GM23338 (cell line): Measurements from ENCODE around the gene CIAO3. TPM values are rescaled to one million over a fixed set of nuclear protein-coding genes. Genes with fewer than 3 reads are reported as not detected.
A peak's percentile ranks its signal among the peaks of the same experiment; 100 is the strongest.

ENCODE experiments used
- ATAC-seq: fragments of 200-7000 bp; cut with Tn5 transposase; 3 replicates; pipeline ENCODE4 v1.9.1; 2020
- DNase-seq: peaks from one replicate; pipeline ENCODE4 v3.0.0-alpha.2; 2015; ENCODE audit warnings: low spot score
- H2AFZ ChIP-seq: fragments of 200-600 bp; sonication (generic); 2 replicates; pipeline ENCODE4 v1.8.0; 2016; ENCODE audit warnings: antibody characterized with exemption, mild to moderate bottlenecking, moderate library complexity
- H3F3A ChIP-seq: fragments of 200-600 bp; sonication (generic); replicated peaks from 2 replicates; pipeline ENCODE4 v1.8.0; 2017; ENCODE audit warnings: antibody characterized with exemption, mixed run types, low read depth
- H3K27ac ChIP-seq: fragments of 200-600 bp; sonication (generic); 2 replicates; pipeline ENCODE4 v1.6.1; 2016; ENCODE audit warnings: low read depth
- H3K27me3 ChIP-seq: fragments of 200-600 bp; sonication (generic); 2 replicates; pipeline ENCODE4 v1.8.0; 2016; ENCODE audit warnings: mild to moderate bottlenecking, mixed run types, moderate library complexity; ENCODE audit not compliant: insufficient read depth
- H3K36me3 ChIP-seq: fragments of 200-600 bp; sonication (generic); 2 replicates; pipeline ENCODE4 v1.8.0; 2016; ENCODE audit warnings: mild to moderate bottlenecking; ENCODE audit not compliant: insufficient read depth
- H3K4me1 ChIP-seq: fragments of 200-600 bp; sonication (generic); 2 replicates; pipeline ENCODE4 v1.8.0; 2016; ENCODE audit warnings: mild to moderate bottlenecking, moderate library complexity; ENCODE audit not compliant: insufficient read depth
- H3K4me2 ChIP-seq: fragments of 200-600 bp; sonication (generic); 2 replicates; pipeline ENCODE4 v1.7.1; 2017; ENCODE audit warnings: mixed run types
- H3K4me3 ChIP-seq: fragments of 200-600 bp; sonication (generic); 2 replicates; pipeline ENCODE4 v1.6.1; 2016; ENCODE audit warnings: mixed run types
- H3K79me2 ChIP-seq: fragments of 200-600 bp; sonication (generic); replicated peaks from 2 replicates; pipeline ENCODE4 v1.8.0; 2017; ENCODE audit warnings: mild to moderate bottlenecking; ENCODE audit not compliant: insufficient read depth
- H3K9me2 ChIP-seq: fragments of 200-600 bp; sonication (generic); 2 replicates; pipeline ENCODE4 v1.8.0; 2017; ENCODE audit not compliant: insufficient read depth
- H4K20me1 ChIP-seq: fragments of 200-600 bp; sonication (generic); replicated peaks from 2 replicates; pipeline ENCODE4 v1.8.0; 2017; ENCODE audit warnings: mild to moderate bottlenecking; ENCODE audit not compliant: insufficient read depth
- H3K27ac Mint-ChIP-seq: 2 replicates; pipeline ENCODE4 v1.8.0; 2020; ENCODE audit warnings: inconsistent platforms, mild to moderate bottlenecking, moderate library complexity, mixed read lengths
- H3K27me3 Mint-ChIP-seq: 3 replicates; pipeline ENCODE4 v1.8.0; 2022; ENCODE audit warnings: low read depth, mild to moderate bottlenecking, moderate library complexity, mixed read lengths, inconsistent platforms; ENCODE audit not compliant: insufficient read depth, poor library complexity
- H3K36me3 Mint-ChIP-seq: 3 replicates; pipeline ENCODE4 v1.8.0; 2021; ENCODE audit warnings: low read depth, mild to moderate bottlenecking, inconsistent platforms, moderate library complexity, mixed read lengths
- H3K4me1 Mint-ChIP-seq: 3 replicates; pipeline ENCODE4 v1.8.0; 2020; ENCODE audit warnings: mild to moderate bottlenecking, inconsistent platforms, mixed read lengths
- H3K4me3 Mint-ChIP-seq: 3 replicates; pipeline ENCODE4 v1.8.0; 2021; ENCODE audit warnings: moderate library complexity, mild to moderate bottlenecking, inconsistent platforms, mixed read lengths
- H3K9me3 Mint-ChIP-seq: 3 replicates; pipeline ENCODE4 v1.8.0; 2020; ENCODE audit warnings: moderate library complexity, mild to moderate bottlenecking, inconsistent platforms, mixed read lengths
- CREB1 ChIP-seq: fragments of 250-450 bp; sonication (Bioruptor Pico); IDR thresholded peaks from 2 replicates; pipeline ENCODE4 v1.5.0; 2020; ENCODE audit warnings: low read depth, mild to moderate bottlenecking, moderate library complexity
- EZH2 ChIP-seq: fragments of 200-600 bp; sonication (generic); IDR thresholded peaks from one replicate; pipeline ENCODE4 v1.8.0; 2017; ENCODE audit warnings: antibody characterized with exemption, mild to moderate bottlenecking, low read depth; ENCODE audit not compliant: unreplicated experiment
- EZH2phosphoT487 ChIP-seq: fragments of 200-600 bp; sonication (generic); IDR thresholded peaks from one replicate; pipeline ENCODE4 v1.8.1; 2018; ENCODE audit warnings: antibody characterized with exemption; ENCODE audit not compliant: unreplicated experiment
- JUNB ChIP-seq: IDR thresholded peaks from one replicate; pipeline ENCODE4 v1.6.1; 2016; ENCODE audit warnings: antibody characterized with exemption; ENCODE audit not compliant: unreplicated experiment
- NANOG ChIP-seq: IDR thresholded peaks from 2 replicates; pipeline ENCODE4 v1.6.1; 2016; ENCODE audit warnings: antibody characterized with exemption, borderline replicate concordance
- POLR2AphosphoS5 ChIP-seq: IDR thresholded peaks from 2 replicates; pipeline ENCODE4 v1.6.1; 2016; ENCODE audit warnings: antibody characterized with exemption, low read depth
- STAT1 ChIP-seq: IDR thresholded peaks from one replicate; pipeline ENCODE4 v1.6.1; 2016; ENCODE audit warnings: antibody characterized with exemption; ENCODE audit not compliant: unreplicated experiment
- ZNF114 ChIP-seq: fragments of 250-450 bp; sonication (Bioruptor Pico); IDR thresholded peaks from 2 replicates; pipeline ENCODE4 v1.5.0; 2020; ENCODE audit warnings: mild to moderate bottlenecking, moderate library complexity
- ZNF331 ChIP-seq: fragments of 250-450 bp; sonication (Bioruptor Pico); IDR thresholded peaks from 2 replicates; pipeline ENCODE4 v1.5.0; 2020; ENCODE audit warnings: low read depth, mild to moderate bottlenecking, moderate library complexity
- polyA plus RNA-seq: library from polyadenylated mRNA; unstranded; fragments of >200 nt; fragmentation: Nextera tagmentation; extraction: Ambion mirVana; gene quantifications from 2 replicates; pipeline ENCODE4 v1.2.1, GENCODE V29; 2016
- total RNA-seq: library from RNA; depleted of rRNA; stranded (reverse); fragments of >200 nt; shearing (Covaris generic); gene quantifications from 2 replicates; pipeline ENCODE4 v1.2.3, GENCODE V29; 2014
- TF ChIP-seq, protein P1 (sequence below): IDR thresholded peaks from one replicate; pipeline ENCODE4 v1.6.1; 2018; ENCODE audit warnings: antibody characterized with exemption; ENCODE audit not compliant: unreplicated experiment
- TF ChIP-seq, protein P2 (sequence below): IDR thresholded peaks from 2 replicates; pipeline ENCODE4 v1.6.1; 2016; ENCODE audit warnings: antibody characterized with exemption
- TF ChIP-seq, protein P3 (sequence below), 2 experiments: fragments of 200-600 bp in 1 of 2; sonication (generic) in 1 of 2; conservative IDR thresholded peaks; 2 replicates each; pipeline versions ENCODE4 v1.5.1 to v1.6.1; 2016 to 2017; ENCODE audit warnings: antibody characterized with exemption in 2 of 2, low read depth in 2 of 2, mild to moderate bottlenecking in 2 of 2, moderate library complexity in 1 of 2
- TF ChIP-seq, protein P4 (sequence below): fragments of 250-450 bp; sonication (Bioruptor Pico); IDR thresholded peaks from 2 replicates; pipeline ENCODE4 v1.5.0; 2020; ENCODE audit warnings: mild to moderate bottlenecking, moderate library complexity

CIAO3 gene
- total and polyA plus RNA-seq, 2 experiments from 2014 or later: 13.0 to 42.3 TPM

DNA sequence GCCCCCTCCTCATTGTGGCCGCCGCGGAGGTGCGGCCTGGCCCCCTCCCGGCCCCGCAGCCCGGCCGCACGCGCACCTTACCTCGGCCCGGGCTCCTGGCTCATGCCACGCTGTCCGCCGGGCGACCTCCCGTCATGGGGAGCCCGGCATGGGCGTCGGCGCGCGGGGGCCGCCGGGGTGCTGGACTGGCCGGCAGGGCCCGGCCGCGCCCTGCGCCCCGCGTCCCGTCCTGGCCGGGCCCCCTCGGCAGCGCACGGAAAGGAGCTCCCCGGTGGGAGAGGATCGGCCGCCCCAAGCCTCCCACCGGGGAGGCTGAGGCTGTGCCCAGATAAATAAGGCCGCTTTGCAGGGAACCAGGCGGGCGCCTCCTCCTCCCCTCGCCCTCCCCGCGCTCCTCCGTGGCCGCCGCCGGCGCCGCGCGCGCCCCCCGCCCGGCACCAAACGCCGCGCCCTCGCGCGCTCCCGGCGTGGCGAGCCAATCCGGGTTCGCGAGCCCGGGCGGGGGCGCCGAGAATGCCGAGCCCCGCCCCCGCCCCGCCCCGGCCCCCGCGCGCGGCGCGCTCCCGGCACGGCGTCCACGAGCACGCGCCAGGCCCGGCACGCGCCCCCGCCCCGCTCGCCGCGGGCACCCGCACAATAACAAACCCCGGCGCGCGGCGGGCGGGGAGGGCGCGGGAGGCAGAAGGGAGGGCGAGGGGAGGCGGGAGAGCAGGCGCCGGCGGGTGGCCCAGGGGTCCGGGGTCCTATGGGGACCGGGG is 35.2 kb downstream of the CIAO3 start, which contains the start of gene FBXL16:
TSS of gene FBXL16 (minus strand) at position 371 of the 758 bp plus-strand sequence. CDS start 8,396 bp downstream, outside the sequence.
- Mint-ChIP-seq H3K36me3 (no peaks in the 10 kb centered on the region), H3K4me3 (peak within 1 kb of the TSS; percentile 74), H3K27me3 (peaks cover 74% of the 10 kb centered on the region), H3K27ac (no peak within 1 kb of the TSS), H3K4me1 (no peaks in the 10 kb centered on the region; the same call in 2 of the 3 replicates), H3K9me3 (no peaks in the 10 kb centered on the region; the same call in 2 of the 3 replicates)
- Histone ChIP-seq H2AFZ (peak within 1 kb of the TSS; percentile 88; the same call in 1 of the 2 replicates), H4K20me1 (no peaks in the 10 kb centered on the region; the same call in 1 of the 2 replicates), H3K4me2 (peak within 1 kb of the TSS; percentile 94), H3K9me2 (no peaks in the 10 kb centered on the region), H3K4me3 (peak within 1 kb of the TSS; percentile 67), H3K36me3 (no peaks in the 10 kb centered on the region), H3K27ac (no peak within 1 kb of the TSS), H3K4me1 (no peaks in the 10 kb centered on the region), H3K79me2 (no peaks in the 10 kb centered on the region), H3K27me3 (peaks cover 84% of the 10 kb centered on the region), H3F3A (0 out of 2 replicates have a peak, but pooled peaks cover 6% of the 10 kb centered on the region)
- DNase-seq (peak; percentile 70), ATAC-seq (peak; percentile 15)
- TF ChIP-seq NANOG: no peak
- TF ChIP-seq EZH2phosphoT487: no peak
- TF ChIP-seq, protein P1, sequence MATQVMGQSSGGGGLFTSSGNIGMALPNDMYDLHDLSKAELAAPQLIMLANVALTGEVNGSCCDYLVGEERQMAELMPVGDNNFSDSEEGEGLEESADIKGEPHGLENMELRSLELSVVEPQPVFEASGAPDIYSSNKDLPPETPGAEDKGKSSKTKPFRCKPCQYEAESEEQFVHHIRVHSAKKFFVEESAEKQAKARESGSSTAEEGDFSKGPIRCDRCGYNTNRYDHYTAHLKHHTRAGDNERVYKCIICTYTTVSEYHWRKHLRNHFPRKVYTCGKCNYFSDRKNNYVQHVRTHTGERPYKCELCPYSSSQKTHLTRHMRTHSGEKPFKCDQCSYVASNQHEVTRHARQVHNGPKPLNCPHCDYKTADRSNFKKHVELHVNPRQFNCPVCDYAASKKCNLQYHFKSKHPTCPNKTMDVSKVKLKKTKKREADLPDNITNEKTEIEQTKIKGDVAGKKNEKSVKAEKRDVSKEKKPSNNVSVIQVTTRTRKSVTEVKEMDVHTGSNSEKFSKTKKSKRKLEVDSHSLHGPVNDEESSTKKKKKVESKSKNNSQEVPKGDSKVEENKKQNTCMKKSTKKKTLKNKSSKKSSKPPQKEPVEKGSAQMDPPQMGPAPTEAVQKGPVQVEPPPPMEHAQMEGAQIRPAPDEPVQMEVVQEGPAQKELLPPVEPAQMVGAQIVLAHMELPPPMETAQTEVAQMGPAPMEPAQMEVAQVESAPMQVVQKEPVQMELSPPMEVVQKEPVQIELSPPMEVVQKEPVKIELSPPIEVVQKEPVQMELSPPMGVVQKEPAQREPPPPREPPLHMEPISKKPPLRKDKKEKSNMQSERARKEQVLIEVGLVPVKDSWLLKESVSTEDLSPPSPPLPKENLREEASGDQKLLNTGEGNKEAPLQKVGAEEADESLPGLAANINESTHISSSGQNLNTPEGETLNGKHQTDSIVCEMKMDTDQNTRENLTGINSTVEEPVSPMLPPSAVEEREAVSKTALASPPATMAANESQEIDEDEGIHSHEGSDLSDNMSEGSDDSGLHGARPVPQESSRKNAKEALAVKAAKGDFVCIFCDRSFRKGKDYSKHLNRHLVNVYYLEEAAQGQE: no peak
- TF ChIP-seq, protein P2, sequence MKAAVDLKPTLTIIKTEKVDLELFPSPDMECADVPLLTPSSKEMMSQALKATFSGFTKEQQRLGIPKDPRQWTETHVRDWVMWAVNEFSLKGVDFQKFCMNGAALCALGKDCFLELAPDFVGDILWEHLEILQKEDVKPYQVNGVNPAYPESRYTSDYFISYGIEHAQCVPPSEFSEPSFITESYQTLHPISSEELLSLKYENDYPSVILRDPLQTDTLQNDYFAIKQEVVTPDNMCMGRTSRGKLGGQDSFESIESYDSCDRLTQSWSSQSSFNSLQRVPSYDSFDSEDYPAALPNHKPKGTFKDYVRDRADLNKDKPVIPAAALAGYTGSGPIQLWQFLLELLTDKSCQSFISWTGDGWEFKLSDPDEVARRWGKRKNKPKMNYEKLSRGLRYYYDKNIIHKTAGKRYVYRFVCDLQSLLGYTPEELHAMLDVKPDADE: no peak
- TF ChIP-seq STAT1: no peak
- TF ChIP-seq JUNB: no peak
- no peak for TF ChIP-seq CREB1 (CRISPR knock-in tag)
- no peak for TF ChIP-seq EZH2
- no peak for TF ChIP-seq ZNF114
- TF ChIP-seq, protein P3, sequence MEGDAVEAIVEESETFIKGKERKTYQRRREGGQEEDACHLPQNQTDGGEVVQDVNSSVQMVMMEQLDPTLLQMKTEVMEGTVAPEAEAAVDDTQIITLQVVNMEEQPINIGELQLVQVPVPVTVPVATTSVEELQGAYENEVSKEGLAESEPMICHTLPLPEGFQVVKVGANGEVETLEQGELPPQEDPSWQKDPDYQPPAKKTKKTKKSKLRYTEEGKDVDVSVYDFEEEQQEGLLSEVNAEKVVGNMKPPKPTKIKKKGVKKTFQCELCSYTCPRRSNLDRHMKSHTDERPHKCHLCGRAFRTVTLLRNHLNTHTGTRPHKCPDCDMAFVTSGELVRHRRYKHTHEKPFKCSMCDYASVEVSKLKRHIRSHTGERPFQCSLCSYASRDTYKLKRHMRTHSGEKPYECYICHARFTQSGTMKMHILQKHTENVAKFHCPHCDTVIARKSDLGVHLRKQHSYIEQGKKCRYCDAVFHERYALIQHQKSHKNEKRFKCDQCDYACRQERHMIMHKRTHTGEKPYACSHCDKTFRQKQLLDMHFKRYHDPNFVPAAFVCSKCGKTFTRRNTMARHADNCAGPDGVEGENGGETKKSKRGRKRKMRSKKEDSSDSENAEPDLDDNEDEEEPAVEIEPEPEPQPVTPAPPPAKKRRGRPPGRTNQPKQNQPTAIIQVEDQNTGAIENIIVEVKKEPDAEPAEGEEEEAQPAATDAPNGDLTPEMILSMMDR (conservative IDR thresholded peaks at IDR 0.05; ENCODE audit: low read depth in 2 of 2): no peak
- TF ChIP-seq POLR2AphosphoS5: no peak
- TF ChIP-seq, protein P4, sequence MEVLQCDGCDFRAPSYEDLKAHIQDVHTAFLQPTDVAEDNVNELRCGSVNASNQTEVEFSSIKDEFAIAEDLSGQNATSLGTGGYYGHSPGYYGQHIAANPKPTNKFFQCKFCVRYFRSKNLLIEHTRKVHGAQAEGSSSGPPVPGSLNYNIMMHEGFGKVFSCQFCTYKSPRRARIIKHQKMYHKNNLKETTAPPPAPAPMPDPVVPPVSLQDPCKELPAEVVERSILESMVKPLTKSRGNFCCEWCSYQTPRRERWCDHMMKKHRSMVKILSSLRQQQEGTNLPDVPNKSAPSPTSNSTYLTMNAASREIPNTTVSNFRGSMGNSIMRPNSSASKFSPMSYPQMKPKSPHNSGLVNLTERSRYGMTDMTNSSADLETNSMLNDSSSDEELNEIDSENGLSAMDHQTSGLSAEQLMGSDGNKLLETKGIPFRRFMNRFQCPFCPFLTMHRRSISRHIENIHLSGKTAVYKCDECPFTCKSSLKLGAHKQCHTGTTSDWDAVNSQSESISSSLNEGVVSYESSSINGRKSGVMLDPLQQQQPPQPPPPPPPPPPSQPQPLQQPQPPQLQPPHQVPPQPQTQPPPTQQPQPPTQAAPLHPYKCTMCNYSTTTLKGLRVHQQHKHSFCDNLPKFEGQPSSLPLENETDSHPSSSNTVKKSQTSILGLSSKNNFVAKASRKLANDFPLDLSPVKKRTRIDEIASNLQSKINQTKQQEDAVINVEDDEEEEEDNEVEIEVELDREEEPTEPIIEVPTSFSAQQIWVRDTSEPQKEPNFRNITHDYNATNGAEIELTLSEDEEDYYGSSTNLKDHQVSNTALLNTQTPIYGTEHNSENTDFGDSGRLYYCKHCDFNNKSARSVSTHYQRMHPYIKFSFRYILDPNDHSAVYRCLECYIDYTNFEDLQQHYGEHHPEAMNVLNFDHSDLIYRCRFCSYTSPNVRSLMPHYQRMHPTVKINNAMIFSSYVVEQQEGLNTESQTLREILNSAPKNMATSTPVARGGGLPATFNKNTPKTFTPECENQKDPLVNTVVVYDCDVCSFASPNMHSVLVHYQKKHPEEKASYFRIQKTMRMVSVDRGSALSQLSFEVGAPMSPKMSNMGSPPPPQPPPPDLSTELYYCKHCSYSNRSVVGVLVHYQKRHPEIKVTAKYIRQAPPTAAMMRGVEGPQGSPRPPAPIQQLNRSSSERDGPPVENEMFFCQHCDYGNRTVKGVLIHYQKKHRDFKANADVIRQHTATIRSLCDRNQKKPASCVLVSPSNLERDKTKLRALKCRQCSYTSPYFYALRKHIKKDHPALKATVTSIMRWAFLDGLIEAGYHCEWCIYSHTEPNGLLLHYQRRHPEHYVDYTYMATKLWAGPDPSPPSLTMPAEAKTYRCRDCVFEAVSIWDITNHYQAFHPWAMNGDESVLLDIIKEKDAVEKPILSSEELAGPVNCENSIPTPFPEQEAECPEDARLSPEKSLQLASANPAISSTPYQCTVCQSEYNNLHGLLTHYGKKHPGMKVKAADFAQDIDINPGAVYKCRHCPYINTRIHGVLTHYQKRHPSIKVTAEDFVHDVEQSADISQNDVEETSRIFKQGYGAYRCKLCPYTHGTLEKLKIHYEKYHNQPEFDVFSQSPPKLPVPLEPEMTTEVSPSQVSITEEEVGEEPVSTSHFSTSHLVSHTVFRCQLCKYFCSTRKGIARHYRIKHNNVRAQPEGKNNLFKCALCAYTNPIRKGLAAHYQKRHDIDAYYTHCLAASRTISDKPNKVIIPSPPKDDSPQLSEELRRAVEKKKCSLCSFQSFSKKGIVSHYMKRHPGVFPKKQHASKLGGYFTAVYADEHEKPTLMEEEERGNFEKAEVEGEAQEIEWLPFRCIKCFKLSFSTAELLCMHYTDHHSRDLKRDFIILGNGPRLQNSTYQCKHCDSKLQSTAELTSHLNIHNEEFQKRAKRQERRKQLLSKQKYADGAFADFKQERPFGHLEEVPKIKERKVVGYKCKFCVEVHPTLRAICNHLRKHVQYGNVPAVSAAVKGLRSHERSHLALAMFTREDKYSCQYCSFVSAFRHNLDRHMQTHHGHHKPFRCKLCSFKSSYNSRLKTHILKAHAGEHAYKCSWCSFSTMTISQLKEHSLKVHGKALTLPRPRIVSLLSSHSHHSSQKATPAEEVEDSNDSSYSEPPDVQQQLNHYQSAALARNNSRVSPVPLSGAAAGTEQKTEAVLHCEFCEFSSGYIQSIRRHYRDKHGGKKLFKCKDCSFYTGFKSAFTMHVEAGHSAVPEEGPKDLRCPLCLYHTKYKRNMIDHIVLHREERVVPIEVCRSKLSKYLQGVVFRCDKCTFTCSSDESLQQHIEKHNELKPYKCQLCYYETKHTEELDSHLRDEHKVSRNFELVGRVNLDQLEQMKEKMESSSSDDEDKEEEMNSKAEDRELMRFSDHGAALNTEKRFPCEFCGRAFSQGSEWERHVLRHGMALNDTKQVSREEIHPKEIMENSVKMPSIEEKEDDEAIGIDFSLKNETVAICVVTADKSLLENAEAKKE (CRISPR knock-in tag): no peak
- TF ChIP-seq ZNF331 (CRISPR knock-in tag): no peak
